Dedifferentiated amniotic fluid mesenchymal stem cell (primary cell): ENCODE measurements around the gene TBX5.

Source experiments
- DNase-seq: peaks from one replicate; pipeline ENCODE4 v3.0.0-alpha.2; 2016; ENCODE audit errors: extremely low spot score

Gene TBX5

DNA sequence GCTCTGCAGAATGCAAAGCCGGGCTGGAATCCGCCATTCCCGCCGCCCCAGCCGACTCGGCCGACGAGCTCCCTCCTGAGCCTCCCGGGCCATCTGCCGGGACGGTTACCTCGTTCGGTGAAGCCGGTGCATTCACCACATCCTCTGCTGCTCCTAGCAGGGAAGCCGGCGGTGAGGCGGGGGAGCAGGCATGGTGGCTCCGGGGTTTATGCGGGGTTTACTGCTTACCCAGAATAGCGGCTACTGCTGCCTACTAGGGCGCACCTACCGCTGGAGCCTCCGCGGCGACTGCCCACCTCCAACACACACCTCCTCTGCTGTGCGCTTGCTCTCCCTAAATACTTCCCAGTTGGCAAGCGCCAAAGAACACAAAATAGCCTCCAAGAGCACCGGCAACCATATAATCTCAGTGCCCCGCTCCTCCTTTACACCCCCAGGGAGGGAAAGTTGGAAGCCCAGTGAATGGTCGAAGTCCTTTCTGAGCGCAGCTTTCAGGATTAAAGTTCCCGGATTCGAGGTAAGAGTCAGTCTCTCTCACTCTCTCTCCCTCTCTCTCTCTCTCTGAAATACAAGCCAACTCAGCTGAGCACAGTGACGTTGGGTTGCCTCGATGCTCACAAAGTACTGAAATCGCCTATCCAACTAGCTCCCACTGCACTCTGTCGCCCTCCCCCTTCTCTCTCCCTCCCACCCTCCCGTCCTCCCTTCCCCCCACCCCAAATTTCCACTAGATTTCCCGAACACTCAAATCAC lies at the start of gene TBX5:
Gene TBX5, minus strand, starts transcription at position 626 of the 753 bp plus-strand sequence. CDS start 2,246 bp downstream, outside the sequence.
- no peak for DNase-seq

DNA sequence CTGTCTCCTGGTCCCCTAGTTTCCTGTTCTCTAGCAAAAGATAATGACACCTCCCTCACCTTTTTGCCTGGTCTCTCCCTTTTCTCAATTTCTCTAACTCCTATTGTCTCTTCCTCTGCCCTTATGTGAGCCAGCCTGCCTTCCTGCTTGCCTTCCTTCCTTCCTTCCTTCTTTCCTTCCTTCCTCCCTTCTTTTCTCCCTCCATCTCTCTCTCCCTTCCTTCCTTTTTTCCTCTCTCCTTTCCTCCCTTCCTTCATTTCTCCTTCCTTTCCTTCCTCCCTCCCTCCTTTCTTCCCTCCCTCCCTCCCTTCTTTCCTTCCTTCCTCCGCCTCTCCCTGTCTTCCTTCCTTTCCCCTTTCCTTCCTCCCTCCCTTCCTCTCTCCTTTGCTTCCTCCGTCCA lies 45.7 kb upstream of the TBX5 start:
- DNase-seq: no peak

DNA sequence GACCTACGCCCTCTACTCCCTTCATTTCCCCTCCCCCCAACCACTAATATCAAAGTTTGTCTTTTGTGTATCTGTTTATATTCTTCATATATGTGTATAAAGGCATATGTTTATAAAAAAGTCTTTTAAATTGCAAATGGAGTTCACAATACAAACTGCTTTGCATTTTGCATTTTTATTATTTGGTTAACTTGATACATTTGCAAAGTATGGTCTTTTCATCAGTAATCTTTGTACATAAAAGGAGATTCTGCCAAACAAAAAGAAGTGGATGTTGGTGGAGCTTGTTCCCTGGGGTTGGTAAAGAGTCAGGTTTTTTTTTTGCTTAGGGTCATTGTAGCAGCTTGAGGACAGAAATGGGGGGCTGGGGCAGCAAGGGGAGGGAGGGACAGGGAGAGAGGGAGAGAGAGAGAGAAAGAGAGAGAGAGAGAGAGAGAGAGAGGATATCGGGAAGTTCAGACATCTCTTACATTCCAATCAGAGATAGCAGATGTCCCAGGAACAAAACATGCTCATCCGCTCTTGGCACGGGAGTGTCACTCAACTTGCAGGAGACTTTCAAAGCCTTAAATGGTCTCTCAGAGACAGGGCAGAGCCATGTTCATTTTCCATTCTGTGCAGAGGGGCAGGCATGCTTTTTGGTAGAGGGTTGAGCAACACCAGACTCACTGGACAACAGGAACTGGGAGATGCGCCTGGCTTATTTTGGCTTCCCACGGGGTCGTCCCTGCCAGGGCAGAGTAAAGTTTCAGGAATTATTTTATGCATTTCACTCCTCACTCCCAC lies 44.8 kb upstream of the TBX5 start:
- no peak for DNase-seq

DNA sequence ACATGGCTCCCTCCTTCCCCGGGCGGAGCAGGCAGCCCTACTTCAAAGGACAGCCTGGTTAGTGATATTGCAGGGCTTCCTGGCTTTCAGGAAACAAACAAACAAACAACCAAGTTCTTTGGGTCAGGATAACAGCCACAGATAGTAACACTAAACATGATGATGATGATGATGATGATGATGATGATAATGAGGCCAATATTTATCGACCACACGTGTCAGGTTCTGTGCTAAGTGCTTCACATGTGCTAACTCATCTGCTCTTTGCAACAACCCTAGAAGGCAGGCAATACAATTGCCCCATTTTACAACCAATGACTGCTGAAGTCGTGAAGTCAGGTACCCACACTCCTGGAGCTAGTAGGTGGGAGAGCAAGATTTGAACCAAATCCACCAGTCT lies 44.1 kb upstream of the TBX5 start:
- DNase-seq: no peak

DNA sequence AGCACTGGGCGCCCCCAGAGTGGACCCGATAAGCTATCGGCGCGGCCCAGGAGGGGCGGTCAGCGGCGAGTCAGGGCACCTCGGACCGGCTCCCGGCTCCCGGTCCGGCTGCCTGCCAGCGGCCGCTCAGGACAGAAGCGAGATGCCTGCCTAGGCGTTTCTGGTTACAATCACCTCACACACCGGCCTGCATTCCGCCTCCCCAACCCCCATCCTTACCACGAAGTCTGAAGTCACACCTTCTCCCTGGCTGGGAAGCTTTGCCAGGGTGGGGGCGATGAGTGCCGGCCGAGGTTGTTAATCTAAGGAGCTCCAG lies 42.6 kb upstream of the TBX5 start:
- DNase-seq: no peak

DNA sequence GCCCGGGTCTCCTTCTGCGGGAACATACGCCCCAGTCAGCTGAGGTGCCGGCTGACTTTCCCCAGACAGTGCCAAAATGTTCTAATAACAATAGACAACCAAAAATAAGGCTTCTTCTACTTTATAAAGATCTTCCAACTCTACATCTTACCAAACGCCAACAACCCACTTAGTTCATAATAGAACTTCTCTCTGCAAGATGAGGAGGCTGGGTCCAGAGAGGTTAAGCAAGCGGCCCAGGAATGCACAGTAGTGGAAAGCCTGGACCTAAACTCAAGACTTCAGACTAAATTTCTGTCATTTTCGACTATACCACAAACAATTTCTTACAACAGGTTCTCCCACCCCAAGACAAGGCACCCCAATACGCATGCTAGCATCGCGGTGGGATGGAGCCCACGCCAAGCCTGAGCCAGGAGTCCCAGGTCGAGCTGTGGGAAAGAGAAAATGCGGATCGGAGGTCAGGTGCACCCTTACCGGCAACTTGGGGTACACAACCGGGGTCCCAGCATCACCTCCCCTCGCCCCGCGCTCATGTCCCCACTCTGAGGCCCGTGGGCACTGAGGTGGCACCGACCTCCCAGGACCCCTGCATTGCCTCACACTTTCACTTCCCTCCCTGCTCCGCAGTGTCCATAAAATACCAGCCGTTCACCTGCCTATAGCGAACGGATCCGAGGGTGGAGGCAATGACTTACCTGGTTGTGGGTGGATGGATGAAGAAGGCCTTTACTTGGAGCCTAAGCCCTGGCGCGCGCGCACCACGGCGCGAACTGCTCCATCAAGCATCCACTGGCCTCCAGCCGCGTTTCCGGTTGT lies 42.1 kb upstream of the TBX5 start:
- DNase-seq: no peak

DNA sequence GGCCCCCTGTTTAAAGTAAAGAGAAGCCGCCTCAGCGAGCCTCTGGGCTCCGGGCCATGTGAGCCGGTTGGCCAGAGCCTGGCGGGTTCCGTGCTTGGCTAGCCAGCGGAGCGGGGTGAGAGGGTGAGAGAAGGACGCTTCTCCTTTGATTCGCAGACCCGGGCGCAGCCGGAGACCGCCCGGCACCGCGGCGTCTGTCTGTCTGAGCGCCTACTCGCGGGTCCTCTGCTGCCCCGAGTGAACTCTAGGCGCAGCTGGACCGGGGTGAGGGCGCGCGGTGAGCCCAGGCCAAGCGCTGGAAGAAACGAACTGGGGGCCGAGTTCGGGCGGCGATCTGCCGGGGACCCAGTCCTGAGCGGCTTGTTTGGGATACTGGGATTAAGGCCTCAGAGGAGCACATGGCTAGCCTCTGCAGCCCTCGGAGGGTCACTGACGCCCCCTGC lies 41.4 kb upstream of the TBX5 start:
- DNase-seq: no peak

DNA sequence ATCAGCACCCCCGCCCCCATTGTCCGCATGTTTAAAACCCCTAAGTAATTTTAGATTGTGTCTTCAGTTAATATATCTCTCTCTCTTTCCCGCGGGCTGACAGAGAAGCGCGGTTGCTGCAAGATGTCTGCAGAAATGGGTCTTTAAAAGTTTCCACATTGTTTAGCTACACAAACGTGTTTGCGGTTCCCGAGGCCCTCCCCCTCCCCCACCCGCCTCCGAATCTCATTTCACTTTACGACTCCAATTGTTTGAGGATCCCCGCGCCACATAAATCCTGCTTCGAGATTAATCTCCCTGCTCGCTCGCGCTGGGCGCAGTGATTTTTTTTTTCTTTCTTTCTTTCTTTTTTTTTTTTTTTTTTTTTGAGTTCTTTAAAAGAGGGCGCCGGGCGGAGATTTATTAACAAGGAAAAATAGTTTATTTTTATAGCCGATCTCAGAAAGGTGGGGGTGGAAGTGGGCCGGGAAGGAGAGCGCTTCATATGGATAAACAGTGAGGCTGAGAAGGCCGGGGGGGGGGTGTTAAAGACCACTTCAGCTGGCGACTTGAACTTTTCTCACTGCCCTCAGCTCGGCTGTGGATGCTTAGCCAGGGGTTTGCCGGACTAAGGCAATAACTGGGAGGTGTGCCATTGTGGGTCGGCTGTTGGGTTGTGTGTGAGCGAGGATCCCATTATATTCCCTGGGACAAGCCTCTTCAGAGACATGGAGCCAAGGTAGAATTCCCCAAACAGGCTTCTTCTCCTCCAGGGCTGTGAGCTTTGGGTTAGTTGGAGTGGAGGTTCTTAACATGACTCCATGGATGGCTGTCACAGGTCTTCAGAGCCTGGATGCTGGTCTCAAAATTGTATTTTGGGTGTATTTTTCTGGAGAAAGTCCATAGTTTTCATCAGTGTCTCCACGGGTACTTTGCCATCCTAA lies 39.7 kb upstream of the TBX5 start:
- DNase-seq: no peak

DNA sequence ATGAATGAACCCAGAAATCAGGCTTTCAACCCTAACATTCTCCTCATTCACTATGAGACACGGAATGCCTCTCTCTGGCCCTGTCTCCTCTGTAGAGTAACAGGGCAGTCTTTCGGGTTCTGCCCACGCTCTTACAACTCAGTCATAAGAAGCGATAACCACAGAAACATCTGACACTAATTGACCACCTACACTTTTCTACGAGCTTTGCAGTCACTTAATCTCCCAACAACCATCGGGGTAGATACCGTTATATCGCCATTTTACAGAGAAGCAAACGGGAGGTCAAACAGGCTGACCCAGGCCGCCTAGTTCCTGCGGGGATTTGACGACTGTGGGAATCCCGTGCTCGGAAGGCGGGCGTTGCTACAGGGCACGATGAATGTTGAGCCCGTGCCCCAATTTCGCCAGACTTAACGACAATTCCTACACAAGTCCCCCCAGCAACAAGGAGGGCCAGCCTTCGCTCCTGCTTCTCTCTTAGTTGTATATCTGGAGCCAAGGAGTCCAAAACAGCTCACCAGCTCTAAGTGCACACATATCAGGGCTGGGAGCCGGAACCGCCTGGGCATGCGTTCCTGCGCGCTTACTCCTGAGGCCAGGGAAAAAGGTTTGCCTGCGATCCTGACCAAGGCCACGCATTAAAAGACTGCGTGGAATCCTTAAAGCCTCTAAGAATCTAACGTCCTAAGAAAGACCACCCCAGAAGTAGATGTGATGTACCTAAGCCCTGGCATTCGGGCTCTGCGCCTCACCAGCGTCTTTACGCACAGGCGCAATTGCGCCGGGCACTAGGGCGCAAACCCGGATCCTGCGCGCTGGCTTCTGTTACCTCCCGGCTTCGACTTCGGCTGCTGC lies 38.7 kb upstream of the TBX5 start:
- DNase-seq: no peak

DNA sequence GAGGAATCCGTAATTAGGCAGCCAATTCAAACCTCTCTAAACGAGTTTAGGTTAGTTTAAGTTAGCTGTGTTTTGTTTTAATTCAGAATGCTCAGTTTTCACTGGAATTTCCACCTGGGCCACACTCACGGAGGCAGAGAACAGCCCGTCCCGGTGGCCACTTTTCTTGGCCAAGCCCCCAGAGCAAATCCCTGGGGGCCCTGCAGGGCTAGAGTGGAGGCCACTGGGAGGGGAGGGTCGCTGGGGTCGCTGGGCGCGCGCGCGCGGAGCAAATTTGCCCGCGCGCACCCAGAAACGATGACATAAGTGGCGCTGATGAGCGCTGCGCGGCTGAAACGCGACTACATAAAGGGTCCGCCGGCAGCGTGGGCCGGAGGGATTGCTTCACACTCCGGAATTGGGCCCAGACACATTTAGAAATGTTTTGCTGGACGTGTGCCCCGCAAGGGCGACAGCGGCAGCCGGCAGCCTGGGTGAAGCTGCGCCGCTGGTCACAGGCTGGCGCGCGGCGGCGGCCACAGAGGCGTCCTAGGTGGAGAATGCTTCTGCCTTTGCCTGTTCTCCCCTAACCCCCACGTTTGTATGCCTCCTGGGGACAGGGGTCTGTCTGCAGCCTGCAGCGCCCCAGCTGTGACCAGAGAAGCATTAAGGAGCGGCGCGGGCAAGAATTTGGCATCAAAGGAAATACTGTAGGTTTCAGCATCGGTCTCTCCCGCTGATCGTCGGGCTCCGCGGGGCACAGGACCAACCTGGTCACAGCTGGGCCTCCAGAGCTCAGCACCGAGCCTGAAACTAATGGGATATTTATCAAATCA lies 37.9 kb upstream of the TBX5 start:
- no peak for DNase-seq

DNA sequence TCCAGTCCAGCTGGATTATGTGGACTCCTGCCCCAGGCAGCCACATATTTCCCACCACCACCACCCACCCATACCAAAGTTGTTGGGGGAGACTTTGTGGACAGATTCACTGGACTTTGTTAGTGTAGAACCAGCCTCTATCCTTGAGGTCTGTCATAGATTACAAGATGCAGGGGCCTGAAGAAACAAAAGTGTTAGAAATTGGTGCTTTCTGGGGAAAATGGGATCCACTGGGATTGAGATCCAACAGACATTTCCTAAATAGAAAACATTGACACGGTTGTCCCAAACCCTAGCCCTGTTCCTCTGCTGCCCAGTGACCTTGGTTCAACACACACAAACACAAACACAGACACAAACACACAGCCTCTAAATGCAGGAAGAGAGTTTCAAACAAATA lies 36.6 kb upstream of the TBX5 start:
- no peak for DNase-seq

DNA sequence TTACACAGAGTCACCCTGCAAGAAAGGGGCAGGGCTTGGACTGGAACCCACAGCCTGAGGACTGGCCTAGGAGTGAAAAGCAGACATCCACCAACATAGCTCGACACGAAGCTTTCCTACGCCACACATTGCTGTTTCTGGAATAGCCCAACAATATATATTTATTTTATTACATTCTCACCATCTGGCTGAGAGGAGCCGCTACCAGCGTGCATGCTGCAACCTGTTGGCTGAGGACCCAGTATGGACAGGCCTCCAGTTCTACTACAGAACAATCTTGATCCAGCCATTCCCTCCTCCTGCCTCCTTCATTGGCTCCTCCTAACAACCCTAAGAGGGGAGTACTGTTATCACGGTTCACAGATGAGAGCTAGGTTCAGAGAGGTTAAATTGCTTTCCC lies 35.6 kb upstream of the TBX5 start:
- DNase-seq: no peak

DNA sequence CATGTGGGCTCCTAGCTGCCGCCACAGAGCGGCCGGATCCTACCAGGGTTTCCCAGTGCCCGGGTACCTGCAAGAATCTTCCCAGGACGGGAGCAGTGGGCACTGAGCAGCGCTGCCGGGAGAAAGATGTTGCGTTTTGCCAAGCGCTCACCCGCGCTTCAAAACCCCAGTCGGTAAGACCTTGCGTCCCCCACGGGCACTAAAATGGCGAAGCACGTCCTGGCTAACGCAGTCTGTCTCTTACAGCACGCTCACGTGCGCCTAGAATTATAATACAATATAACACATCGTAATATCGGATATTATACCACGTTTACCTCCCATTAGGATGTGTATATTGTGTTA lies 35.1 kb upstream of the TBX5 start:
- no peak for DNase-seq

DNA sequence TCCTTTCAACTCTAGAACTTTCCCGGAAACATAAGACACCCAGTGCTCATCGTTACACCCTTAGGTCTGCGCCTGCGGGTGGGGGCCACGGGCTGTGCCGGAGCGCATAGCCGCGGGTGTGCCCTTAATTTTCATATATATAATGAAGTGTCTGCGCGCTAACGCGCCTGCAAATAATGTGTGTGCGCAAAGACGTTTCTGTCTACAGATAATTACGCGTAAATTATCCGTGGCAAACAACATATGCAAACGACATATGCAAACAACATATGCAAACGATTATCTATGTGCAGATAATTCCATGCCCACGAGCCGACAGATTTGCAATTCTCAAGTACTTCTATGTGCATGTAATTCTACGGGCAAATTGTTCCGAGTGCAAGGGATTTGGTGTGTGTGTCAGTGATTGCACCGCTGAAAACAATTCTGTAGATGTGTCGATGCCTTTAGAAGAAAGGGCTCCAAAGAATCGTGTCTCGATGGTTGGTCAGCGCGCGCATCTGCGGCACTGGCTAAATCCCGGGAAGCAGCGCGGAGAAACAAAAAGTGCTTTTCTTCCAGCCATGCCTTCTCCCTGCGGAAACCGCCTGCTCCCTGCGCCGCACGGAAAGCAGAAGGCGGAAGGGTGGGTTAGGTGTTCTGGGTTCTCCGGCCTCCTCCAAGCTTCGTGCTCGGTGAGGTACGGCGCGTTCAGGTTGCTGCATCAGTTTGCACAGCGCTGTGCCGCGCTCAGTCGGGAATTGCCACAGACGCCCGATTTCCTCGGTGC lies 34.5 kb upstream of the TBX5 start:
- DNase-seq: no peak

DNA sequence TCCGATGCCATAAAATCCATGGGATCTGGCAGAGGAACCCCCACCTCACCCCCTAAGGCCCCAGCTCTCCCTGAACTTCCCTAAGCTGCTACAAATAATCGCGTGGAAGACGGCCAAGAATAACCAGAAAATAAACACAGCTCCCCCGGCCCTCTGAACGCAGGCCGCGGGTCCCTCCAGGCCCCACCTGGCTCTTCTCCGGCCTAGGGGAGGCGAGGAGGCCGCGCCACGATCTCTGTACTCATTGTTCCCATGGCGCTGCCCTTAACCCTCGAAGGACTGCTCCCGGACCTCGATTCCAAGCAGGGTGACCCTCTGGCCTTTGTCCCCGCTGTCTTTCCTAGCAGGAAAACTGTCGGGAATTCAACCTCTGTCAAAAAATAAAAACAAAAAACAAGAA lies 33.9 kb upstream of the TBX5 start:
- DNase-seq: no peak

DNA sequence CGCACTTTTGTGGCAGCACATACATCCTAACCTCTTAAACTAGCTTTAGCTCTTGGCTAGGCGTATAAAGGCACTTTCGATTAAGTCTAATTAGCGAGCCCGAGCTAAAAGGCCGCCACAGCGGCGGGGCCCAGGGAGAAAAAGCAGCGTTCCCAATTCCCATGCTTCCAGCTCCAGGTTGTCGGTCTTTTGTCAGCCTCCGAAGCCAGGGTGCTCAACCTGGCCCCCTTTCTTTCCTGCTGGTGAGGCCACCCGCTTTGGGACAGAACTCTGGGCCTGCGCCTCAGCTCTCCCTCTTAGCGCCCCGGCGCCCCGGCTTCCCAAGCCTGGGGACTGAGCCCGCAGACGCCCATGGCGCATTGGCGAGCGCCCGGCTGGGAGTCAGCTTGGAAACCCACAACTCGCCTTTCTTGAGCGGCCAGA lies 33.3 kb upstream of the TBX5 start:
- DNase-seq: no peak

DNA sequence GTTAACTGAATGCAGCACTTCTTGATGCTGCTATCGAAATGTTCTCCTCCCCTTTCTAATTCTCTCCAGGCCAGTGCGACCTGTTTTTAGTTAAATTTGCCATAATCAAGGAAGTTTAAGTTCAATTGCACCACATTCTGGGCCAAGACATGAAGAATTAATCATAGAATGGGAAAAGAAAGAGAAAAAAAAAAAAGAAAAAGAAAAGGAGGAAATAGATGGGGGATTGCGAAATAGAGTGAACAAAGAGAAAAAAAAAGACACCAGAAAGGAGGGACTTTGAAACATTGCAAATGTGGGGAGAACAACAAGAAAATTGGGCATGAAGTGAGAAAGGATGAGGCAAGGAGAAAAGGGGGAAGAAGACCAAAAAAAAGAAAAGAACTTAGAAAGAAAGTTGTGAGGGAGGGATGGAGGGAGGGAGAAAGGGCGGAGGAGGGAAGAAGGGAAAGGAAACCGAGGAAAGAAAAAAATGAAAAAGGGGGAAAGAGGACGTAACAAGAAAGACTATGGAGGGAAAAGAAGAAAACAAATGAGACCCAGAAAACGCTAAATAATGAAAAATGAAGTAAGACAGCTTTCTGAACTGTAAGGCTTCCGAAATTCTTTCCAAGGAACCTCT lies 32.8 kb upstream of the TBX5 start:
- DNase-seq: no peak

DNA sequence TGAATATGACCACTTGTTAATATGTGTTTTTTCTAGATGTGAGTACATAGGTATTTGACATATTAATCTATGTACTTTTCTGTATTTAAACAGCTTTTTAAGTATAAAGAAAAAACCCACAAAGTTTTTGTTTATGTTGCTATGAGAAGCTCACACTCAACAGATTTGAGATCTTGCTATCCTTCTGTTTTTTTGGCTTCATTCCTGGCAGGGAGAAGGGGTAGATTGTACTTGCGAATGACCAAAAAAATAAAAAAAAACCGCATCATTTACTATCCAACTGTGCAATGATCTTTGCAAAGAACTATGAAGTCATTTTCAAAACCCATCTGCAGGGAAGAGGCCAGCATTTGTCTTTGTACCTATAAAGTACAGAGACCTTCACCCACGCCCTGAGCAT lies 28.4 kb upstream of the TBX5 start:
- no peak for DNase-seq

DNA sequence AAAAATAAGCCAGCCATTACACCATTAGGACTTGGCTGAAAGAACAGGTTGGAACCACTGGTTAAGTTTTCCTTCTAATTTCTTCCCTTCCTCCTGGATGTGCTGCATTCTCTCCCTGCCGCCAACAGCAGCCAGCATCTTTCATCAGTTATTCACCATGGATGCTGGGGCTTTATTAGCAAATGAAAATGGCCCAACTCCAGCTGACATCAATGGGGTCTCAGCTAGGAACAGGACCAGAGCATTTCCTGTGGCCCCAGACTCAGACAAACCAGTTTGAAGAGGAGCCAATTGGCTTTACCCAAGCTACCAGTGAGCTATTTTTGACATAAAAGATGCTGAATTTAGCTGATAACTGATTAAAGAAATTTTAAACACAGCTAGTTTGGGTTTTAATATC lies 26.0 kb upstream of the TBX5 start:
- DNase-seq: no peak
